SU-DHL-6 (cell line): Measurements from ENCODE around the gene MITF.

ENCODE experiments used
- H2AFZ ChIP-seq: fragments of 200-600 bp; sonication (generic); 2 replicates; pipeline ENCODE4 v1.6.1; 2014; ENCODE audit warnings: low read depth, mild to moderate bottlenecking, moderate library complexity, mixed read lengths, antibody characterized with exemption, low read length; ENCODE audit not compliant: severe bottlenecking
- H3F3A ChIP-seq: fragments of 200-600 bp; shearing (Covaris generic); 2 replicates; pipeline ENCODE4 v1.6.0; 2016; ENCODE audit warnings: antibody characterized with exemption, mild to moderate bottlenecking; ENCODE audit not compliant: insufficient read depth
- H3K27ac ChIP-seq: fragments of 200-600 bp; sonication (generic); 2 replicates; pipeline ENCODE4 v1.5.1; 2016; ENCODE audit warnings: low read depth, mild to moderate bottlenecking, low read length, moderate library complexity, mixed read lengths
- H3K27me3 ChIP-seq: fragments of 200-600 bp; sonication (generic), shearing (Covaris generic); 2 replicates; pipeline ENCODE4 v1.6.0; 2014; ENCODE audit warnings: mild to moderate bottlenecking, low read length
- H3K36me3 ChIP-seq: fragments of 200-600 bp; sonication (generic); 2 replicates; pipeline ENCODE4 v1.6.1; 2014; ENCODE audit warnings: mild to moderate bottlenecking, low read length, mixed read lengths
- H3K4me2 ChIP-seq: fragments of 300-600, 200-600 bp; shearing (Covaris generic), sonication (generic); 2 replicates; pipeline ENCODE4 v1.6.0; 2014; ENCODE audit warnings: low read length, low read depth, mild to moderate bottlenecking; ENCODE audit not compliant: poor library complexity, severe bottlenecking
- H3K4me3 ChIP-seq: fragments of 200-600 bp; sonication (generic); 2 replicates; pipeline ENCODE4 v1.5.1; 2014; ENCODE audit warnings: antibody characterized with exemption, low read length, mild to moderate bottlenecking, mixed read lengths; ENCODE audit not compliant: insufficient read depth, poor library complexity, severe bottlenecking
- H3K79me2 ChIP-seq: fragments of 200-600 bp; sonication (generic); 2 replicates; pipeline ENCODE4 v1.6.1; 2014; ENCODE audit warnings: mild to moderate bottlenecking, low read length, moderate library complexity; ENCODE audit not compliant: insufficient read depth
- H3K9ac ChIP-seq: fragments of 200-600 bp; sonication (generic); 2 replicates; pipeline ENCODE4 v1.7.0; 2014; ENCODE audit warnings: mild to moderate bottlenecking, low read length
- H3K9me2 ChIP-seq: fragments of 200-600 bp; sonication (generic); replicated peaks from 2 replicates; pipeline ENCODE4 v1.6.1; 2014; ENCODE audit warnings: low read length; ENCODE audit not compliant: insufficient read depth
- H3K9me3 ChIP-seq: fragments of 200-600 bp; sonication (generic); 2 replicates; pipeline ENCODE4 v1.6.1; 2014; ENCODE audit warnings: low read length, mixed read lengths; ENCODE audit not compliant: insufficient read depth
- H4K20me1 ChIP-seq: fragments of 200-600 bp; sonication (generic); 2 replicates; pipeline ENCODE4 v1.6.1; 2014; ENCODE audit warnings: low read depth, mild to moderate bottlenecking, antibody characterized with exemption, low read length, moderate library complexity, mixed read lengths
- CTCF ChIP-seq: fragments of 200-600 bp; sonication (generic); IDR thresholded peaks from one replicate; pipeline ENCODE4 v1.5.1; 2017; ENCODE audit warnings: antibody characterized with exemption, mild to moderate bottlenecking, low read length, moderate library complexity; ENCODE audit not compliant: insufficient read depth, poor library complexity, severe bottlenecking
- EZH2phosphoT487 ChIP-seq: fragments of 200-600 bp; sonication (generic), shearing (Covaris generic); conservative IDR thresholded peaks from 2 replicates; pipeline ENCODE4 v1.6.1; 2018; ENCODE audit warnings: mild to moderate bottlenecking, antibody characterized with exemption, low read length, moderate library complexity, mixed read lengths

Gene MITF

GRCh38 chr3:69893274-69893673 lies 154.0 kb downstream of the MITF start:
- Histone ChIP-seq H3K36me3 (no peaks in the 10 kb centered on the region), H2AFZ (no peak overlapping the region), H3K9ac (no peak overlapping the region), H3K4me2 (no peak overlapping the region), H3F3A (no peaks in the 10 kb centered on the region), H3K9me3 (no peaks in the 10 kb centered on the region), H3K9me2 (no peaks in the 10 kb centered on the region), H3K27ac (no peak overlapping the region), H4K20me1 (no peaks in the 10 kb centered on the region), H3K79me2 (no peaks in the 10 kb centered on the region), H3K27me3 (no peaks in the 10 kb centered on the region), H3K4me3 (no peak overlapping the region)
- TF ChIP-seq EZH2phosphoT487: no peak
- TF ChIP-seq CTCF: no peak

- no peaks in the 10 kb centered on the region for H3K9me2 ChIP-seq
- H3K36me3 ChIP-seq: no peaks in the 10 kb centered on the region
- no peak overlapping the region for H2AFZ ChIP-seq
- no peak overlapping the region for H3K4me2 ChIP-seq
- no peaks in the 10 kb centered on the region for H3F3A ChIP-seq
- H3K9me3 ChIP-seq: no peaks in the 10 kb centered on the region
- no peak overlapping the region for H3K4me3 ChIP-seq
- no peak overlapping the region for H3K9ac ChIP-seq
- no peaks in the 10 kb centered on the region for H4K20me1 ChIP-seq
- no peak overlapping the region for H3K27ac ChIP-seq
- no peaks in the 10 kb centered on the region for H3K27me3 ChIP-seq
- H3K79me2 ChIP-seq: no peaks in the 10 kb centered on the region
- no peak for TF ChIP-seq EZH2phosphoT487
- no peak for TF ChIP-seq CTCF
Observed at GRCh38 chr3:69896095-69896494, 156.8 kb downstream of the MITF start.

GRCh38 chr3:69900331-69900730 lies 161.1 kb downstream of the MITF start:
- Histone ChIP-seq H3K79me2 (no peaks in the 10 kb centered on the region), H3K4me3 (no peak overlapping the region), H4K20me1 (no peaks in the 10 kb centered on the region), H3K27ac (no peak overlapping the region), H3K9me2 (no peaks in the 10 kb centered on the region), H3K9ac (no peak overlapping the region), H3K9me3 (no peaks in the 10 kb centered on the region), H3F3A (no peaks in the 10 kb centered on the region), H3K36me3 (no peaks in the 10 kb centered on the region), H3K4me2 (no peak overlapping the region), H2AFZ (no peak overlapping the region), H3K27me3 (no peaks in the 10 kb centered on the region)
- no peak for TF ChIP-seq EZH2phosphoT487
- TF ChIP-seq CTCF: no peak
